Measurements from ENCODE around the gene SLIT3.

GRCh38 chr5:169279125-169279524 lies 21.8 kb downstream of the SLIT3 start:
- no peak for TF ChIP-seq CTCF (IDR thresholded peaks at IDR 0.05)
- TF ChIP-seq POLR2A (IDR thresholded peaks at IDR 0.05), result no peak
